Neuronal stem cell (in vitro differentiated cells): Measurements from ENCODE around the gene SUGP1.
A peak's percentile ranks its signal among the peaks of the same experiment; 100 is the strongest.

Experiments
- DNase-seq: peaks from one replicate; pipeline ENCODE4 v3.0.0-alpha.2; 2013; ENCODE audit warnings: low spot score
- H2AFZ ChIP-seq: one replicate; pipeline ENCODE4 v1.6.1; 2013; ENCODE audit warnings: mild to moderate bottlenecking, low read length, inconsistent platforms
- H2AK5ac ChIP-seq: 2 replicates; pipeline ENCODE4 v1.6.1; 2013; ENCODE audit warnings: low read depth, mild to moderate bottlenecking, inconsistent platforms, low read length, moderate library complexity, mixed read lengths
- H2BK120ac ChIP-seq: 2 replicates; pipeline ENCODE4 v1.6.1; 2013; ENCODE audit warnings: low read depth, mild to moderate bottlenecking, inconsistent platforms, low read length, moderate library complexity, mixed read lengths
- H2BK12ac ChIP-seq: one replicate; pipeline ENCODE4 v1.6.1; 2013; ENCODE audit warnings: low read length, inconsistent platforms
- H2BK15ac ChIP-seq: 2 replicates; pipeline ENCODE4 v1.6.1; 2013; ENCODE audit warnings: mild to moderate bottlenecking, low read length, inconsistent platforms, mixed read lengths
- H2BK5ac ChIP-seq: one replicate; pipeline ENCODE4 v1.6.1; 2013; ENCODE audit warnings: inconsistent platforms, mild to moderate bottlenecking, low read length, moderate library complexity
- H3K14ac ChIP-seq: one replicate; pipeline ENCODE4 v1.6.1; 2013; ENCODE audit warnings: low read length, inconsistent platforms
- H3K18ac ChIP-seq: 2 replicates; pipeline ENCODE4 v1.6.1; 2013; ENCODE audit warnings: low read length, inconsistent platforms
- H3K23ac ChIP-seq: 2 replicates; pipeline ENCODE4 v1.6.1; 2013; ENCODE audit warnings: low read depth, mild to moderate bottlenecking, mixed read lengths, low read length, inconsistent platforms; ENCODE audit not compliant: poor library complexity
- H3K27ac ChIP-seq: replicated peaks from 3 replicates; pipeline ENCODE4 v1.5.1; 2013; ENCODE audit warnings: low read length, inconsistent platforms
- H3K27me3 ChIP-seq, 3 experiments: 2 replicates each; pipeline ENCODE4 v1.6.1; 2013; ENCODE audit warnings: low read length in 3 of 3, mild to moderate bottlenecking in 2 of 3, inconsistent platforms in 1 of 3, low read depth in 1 of 3, mixed read lengths in 1 of 3, moderate library complexity in 1 of 3; ENCODE audit not compliant: control insufficient read depth in 3 of 3, insufficient read depth in 3 of 3
- H3K36me3 ChIP-seq, 2 donors: replicated peaks in 1 of 2; 2 replicates each; pipeline ENCODE4 v1.6.1; 2013; ENCODE audit warnings: low read length in 2 of 2; ENCODE audit not compliant: control insufficient read depth in 2 of 2, insufficient read depth in 2 of 2
- H3K4ac ChIP-seq: 2 replicates; pipeline ENCODE4 v1.6.1; 2013; ENCODE audit warnings: inconsistent platforms, mild to moderate bottlenecking, low read length, moderate library complexity
- H3K4me1 ChIP-seq, 2 donors: 1 replicate in 1 of 2; 2 replicates in 1 of 2; pipeline ENCODE4 v1.6.1; 2013; ENCODE audit warnings: low read length in 2 of 2, low read depth in 1 of 2; ENCODE audit not compliant: control insufficient read depth in 2 of 2, insufficient read depth in 1 of 2
- H3K4me2 ChIP-seq: one replicate; pipeline ENCODE4 v1.6.1; 2013; ENCODE audit warnings: mild to moderate bottlenecking, low read length, inconsistent platforms; ENCODE audit not compliant: insufficient read depth, poor library complexity, severe bottlenecking
- H3K4me3 ChIP-seq, 2 donors: 2 replicates each; pipeline ENCODE4 v1.5.1; 2013; ENCODE audit warnings: low read length in 2 of 2, mild to moderate bottlenecking in 2 of 2, inconsistent platforms in 1 of 2, moderate library complexity in 1 of 2
- H3K79me1 ChIP-seq: one replicate; pipeline ENCODE4 v1.6.1; 2013; ENCODE audit warnings: low read depth, mild to moderate bottlenecking, inconsistent platforms, low read length, moderate library complexity
- H3K9ac ChIP-seq: one replicate; pipeline ENCODE4 v1.6.1; 2013; ENCODE audit warnings: mild to moderate bottlenecking, low read depth, low read length, inconsistent platforms; ENCODE audit not compliant: poor library complexity
- H3K9me3 ChIP-seq, 2 donors: replicated peaks in 1 of 2; 2 replicates each; pipeline versions ENCODE3 to v1.6.1; 2013; ENCODE audit warnings: low read length in 2 of 2, mild to moderate bottlenecking in 2 of 2, inconsistent platforms in 1 of 2, low read depth in 1 of 2, mixed read lengths in 1 of 2, moderate library complexity in 1 of 2; ENCODE audit not compliant: control insufficient read depth in 2 of 2, insufficient read depth in 1 of 2
- H4K8ac ChIP-seq: one replicate; pipeline ENCODE4 v1.6.1; 2013; ENCODE audit warnings: low read depth, mild to moderate bottlenecking, inconsistent platforms, low read length, moderate library complexity
- H4K91ac ChIP-seq: one replicate; pipeline ENCODE4 v1.6.1; 2013; ENCODE audit warnings: low read length, low read depth, mild to moderate bottlenecking, inconsistent platforms; ENCODE audit not compliant: poor library complexity
- WGBS, 2 donors: extraction: QIAGEN DNeasy Blood & Tissue Kit; methylation state at CpG; one replicate each; pipeline ENCODE4 v1.1.7; 2013; ENCODE audit warnings: missing lambda C conversion rate in 2 of 2, mixed read lengths in 1 of 2; ENCODE audit not compliant: insufficient read length in 2 of 2, insufficient replicate concordance in 1 of 2; ENCODE audit errors: extremely low coverage in 2 of 2; 5-methylcytosine and 5-hydroxymethylcytosine counted together

SUGP1 gene

DNA sequence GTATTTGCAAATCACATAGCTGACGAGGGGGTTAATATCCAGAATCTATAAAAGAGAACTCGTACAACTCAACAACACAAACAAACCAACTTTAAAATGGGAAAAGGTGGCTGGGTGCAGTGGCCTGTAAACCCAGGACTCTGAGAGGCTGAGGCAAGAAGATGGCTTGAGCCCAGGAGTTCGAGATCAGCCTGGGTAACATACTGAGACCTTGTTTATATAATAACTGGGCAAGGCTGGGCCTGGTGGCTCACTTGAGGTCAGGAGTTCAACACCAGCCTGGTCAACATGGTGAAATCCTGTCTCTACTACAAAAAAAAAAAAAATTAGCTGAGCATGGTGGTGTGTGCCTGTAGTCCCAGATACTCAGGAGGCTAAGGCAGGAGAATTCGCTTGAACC is 25.4 kb downstream of the SUGP1 start:
- Histone ChIP-seq H3K27me3 (no peaks in the 10 kb centered on the region), H3K36me3 (peaks cover 24 to 85% of the 10 kb centered on the region in 2 donors), H3K27ac (no peak overlapping the region), H3K4me1 (no peaks in the 10 kb centered on the region), H2BK15ac (no peak overlapping the region), H3K4me2 (no peak overlapping the region), H3K14ac (no peak overlapping the region), H2BK5ac (no peak overlapping the region), H3K9me3 (peaks cover 0 to 13% of the 10 kb centered on the region in 2 donors), H2BK120ac (no peak overlapping the region), H2AFZ (no peak overlapping the region), H3K4me3 (no peak overlapping the region), H3K23ac (no peak overlapping the region), H3K9ac (no peak overlapping the region), H3K18ac (no peak overlapping the region), H4K8ac (no peak overlapping the region), H2AK5ac (no peak overlapping the region), H4K91ac (no peak overlapping the region), H3K79me1 (peaks cover 2% of the 10 kb centered on the region), H3K4ac (no peak overlapping the region), H2BK12ac (no peak overlapping the region)
- WGBS, 2 donors = no CpG with 5 or more reads among the region's 4 CpGs
- no peak for DNase-seq

DNA sequence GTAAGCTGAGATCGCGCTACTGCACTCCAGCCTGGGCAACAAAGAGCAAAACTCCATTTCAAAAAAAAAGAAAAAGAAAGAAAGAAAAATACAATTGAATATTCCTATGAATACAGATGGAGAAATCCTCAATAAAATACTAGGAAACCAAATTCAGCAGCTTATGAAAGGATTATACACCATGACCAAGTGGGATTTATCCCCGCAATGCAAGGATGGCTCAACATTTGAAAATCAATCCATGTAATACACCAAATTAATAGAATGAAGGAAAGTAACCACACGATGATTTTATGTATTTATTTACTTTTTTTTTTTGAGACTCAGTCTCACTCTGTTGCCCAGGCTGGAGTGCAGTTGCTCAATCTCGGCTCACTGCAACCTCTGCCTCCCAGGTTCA is 27.7 kb downstream of the SUGP1 start:
- DNase-seq = no peak
- no peak overlapping the region for H3K4me3 ChIP-seq
- H3K9ac ChIP-seq = no peak overlapping the region
- H3K4me1 ChIP-seq = no peaks in the 10 kb centered on the region
- peaks cover 0 to 13% of the 10 kb centered on the region in 2 donors for H3K9me3 ChIP-seq
- no peak overlapping the region for H2BK15ac ChIP-seq
- no peak overlapping the region for H2BK12ac ChIP-seq
- no peak overlapping the region for H2BK5ac ChIP-seq
- no peak overlapping the region for H2BK120ac ChIP-seq
- H3K27me3 ChIP-seq = no peaks in the 10 kb centered on the region
- no peak overlapping the region for H3K27ac ChIP-seq
- no peak overlapping the region for H4K8ac ChIP-seq
- peaks cover 2% of the 10 kb centered on the region for H3K79me1 ChIP-seq
- H3K18ac ChIP-seq = no peak overlapping the region
- no CpG with 5 or more reads among the region's 5 CpGs for WGBS, 2 donors
- H3K4me2 ChIP-seq = no peak overlapping the region
- no peak overlapping the region for H3K14ac ChIP-seq
- H3K4ac ChIP-seq = no peak overlapping the region
- no peak overlapping the region for H3K23ac ChIP-seq
- H2AFZ ChIP-seq = no peak overlapping the region
- H2AK5ac ChIP-seq = no peak overlapping the region
- H3K36me3 ChIP-seq = peaks cover 28 to 91% of the 10 kb centered on the region in 2 donors
- H4K91ac ChIP-seq = no peak overlapping the region

GRCh38 chr19:19285686-19286085 is 34.6 kb downstream of the SUGP1 start:
- Histone ChIP-seq H3K18ac (no peak overlapping the region), H2AK5ac (no peak overlapping the region), H3K9me3 (no peaks in the 10 kb centered on the region), H2AFZ (no peak overlapping the region), H3K4me1 (peaks cover 0 to 1% of the 10 kb centered on the region in 2 donors), H3K23ac (no peak overlapping the region), H2BK12ac (no peak overlapping the region), H3K79me1 (peaks cover 4% of the 10 kb centered on the region), H3K4me3 (no peak overlapping the region), H3K9ac (peak overlapping the region; percentile 3), H3K14ac (no peak overlapping the region), H3K27me3 (no peaks in the 10 kb centered on the region), H3K27ac (no peak overlapping the region), H4K8ac (no peak overlapping the region), H2BK5ac (no peak overlapping the region), H3K36me3 (peaks cover 36 to 93% of the 10 kb centered on the region in 2 donors), H3K4ac (no peak overlapping the region), H2BK15ac (no peak overlapping the region), H3K4me2 (no peak overlapping the region), H4K91ac (no peak overlapping the region), H2BK120ac (no peak overlapping the region)
- WGBS, 2 donors = no CpG with 5 or more reads among the region's 10 CpGs
- no peak for DNase-seq

GRCh38 chr19:19280561-19280960 is 39.7 kb downstream of the SUGP1 start:
- Histone ChIP-seq H3K23ac (no peak overlapping the region), H2BK15ac (no peak overlapping the region), H3K9me3 (no peaks in the 10 kb centered on the region), H2AK5ac (no peak overlapping the region), H2BK5ac (peak overlapping the region; percentile 49), H3K18ac (no peak overlapping the region), H2BK12ac (no peak overlapping the region), H3K27me3 (no peaks in the 10 kb centered on the region), H3K36me3 (peaks cover 61 to 95% of the 10 kb centered on the region in 2 donors), H3K9ac (peak overlapping the region; percentile 45), H3K4ac (no peak overlapping the region), H2BK120ac (no peak overlapping the region), H2AFZ (no peak overlapping the region), H4K91ac (no peak overlapping the region), H3K4me1 (peaks cover 0 to 1% of the 10 kb centered on the region in 2 donors), H3K14ac (no peak overlapping the region), H3K79me1 (peaks cover 6% of the 10 kb centered on the region), H4K8ac (peak overlapping the region; percentile 68), H3K4me3 (no peak overlapping the region), H3K4me2 (no peak overlapping the region), H3K27ac (no peak overlapping the region)
- DNase-seq = no peak
- WGBS, 2 donors = no CpG with 5 or more reads among the region's 16 CpGs
